Measurements from ENCODE around the gene CNNM3.

GRCh38 chr2:96868555-96869280 lies 52.6 kb downstream of the CNNM3 start:
- TF ChIP-seq POLR2A (IDR thresholded peaks at IDR 0.05; ENCODE audit: low read length) (no peak), GATA1 (IDR thresholded peaks at IDR 0.05; ENCODE audit: low read depth, low read length) (no peak)
